Sigmoid colon (tissue), 4 donors: ENCODE results near the gene CFAP20DC.

Source experiments
- EP300 ChIP-seq, 4 donors: sonication (generic); formaldehyde crosslinking; IDR thresholded peaks; one replicate each; pipeline ENCODE4 v1.6.1; 2017; ENCODE audit warnings: antibody characterized with exemption in 4 of 4
- POLR2A ChIP-seq, 2 donors: fragments of 450-650 bp; IDR thresholded peaks; one replicate each; pipeline ENCODE4 v1.6.1; 2016; ENCODE audit warnings: antibody characterized with exemption in 2 of 2, mild to moderate bottlenecking in 2 of 2, moderate library complexity in 2 of 2
- POLR2AphosphoS5 ChIP-seq, 4 donors: sonication (generic); formaldehyde crosslinking; IDR thresholded peaks; one replicate each; pipeline ENCODE4 v1.6.1; 2017; ENCODE audit warnings: antibody characterized with exemption in 4 of 4
- TF ChIP-seq, protein P1 (sequence below), 4 experiments: fragments of 450-650 bp in 3 of 4; fragments of 200-600 bp in 1 of 4; IDR thresholded peaks; one replicate each; pipeline ENCODE4 v1.5.1; 2016 to 2019; ENCODE audit warnings: antibody characterized with exemption in 4 of 4, mild to moderate bottlenecking in 3 of 4, moderate library complexity in 2 of 4

DNA sequence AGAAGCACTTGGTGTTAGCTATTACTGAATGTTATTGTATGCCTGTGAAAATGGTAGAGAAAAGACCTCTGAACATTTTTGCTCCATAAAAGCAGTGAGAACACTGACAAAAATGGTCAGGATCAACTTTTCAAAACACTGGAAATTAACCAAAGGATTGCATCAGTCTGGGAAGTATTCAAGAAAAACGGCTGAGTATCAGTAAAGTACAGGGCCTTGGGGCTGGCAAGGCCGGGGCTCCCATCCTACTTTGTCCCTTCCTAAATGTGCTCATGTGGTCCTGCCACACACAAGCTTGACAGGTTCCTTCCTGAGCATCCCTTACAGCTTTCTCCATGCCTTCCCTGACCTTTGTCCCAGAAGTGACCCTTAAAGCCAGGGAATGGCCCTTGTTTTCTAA lies 84.0 kb downstream of the CFAP20DC start:
- TF ChIP-seq, protein P1, sequence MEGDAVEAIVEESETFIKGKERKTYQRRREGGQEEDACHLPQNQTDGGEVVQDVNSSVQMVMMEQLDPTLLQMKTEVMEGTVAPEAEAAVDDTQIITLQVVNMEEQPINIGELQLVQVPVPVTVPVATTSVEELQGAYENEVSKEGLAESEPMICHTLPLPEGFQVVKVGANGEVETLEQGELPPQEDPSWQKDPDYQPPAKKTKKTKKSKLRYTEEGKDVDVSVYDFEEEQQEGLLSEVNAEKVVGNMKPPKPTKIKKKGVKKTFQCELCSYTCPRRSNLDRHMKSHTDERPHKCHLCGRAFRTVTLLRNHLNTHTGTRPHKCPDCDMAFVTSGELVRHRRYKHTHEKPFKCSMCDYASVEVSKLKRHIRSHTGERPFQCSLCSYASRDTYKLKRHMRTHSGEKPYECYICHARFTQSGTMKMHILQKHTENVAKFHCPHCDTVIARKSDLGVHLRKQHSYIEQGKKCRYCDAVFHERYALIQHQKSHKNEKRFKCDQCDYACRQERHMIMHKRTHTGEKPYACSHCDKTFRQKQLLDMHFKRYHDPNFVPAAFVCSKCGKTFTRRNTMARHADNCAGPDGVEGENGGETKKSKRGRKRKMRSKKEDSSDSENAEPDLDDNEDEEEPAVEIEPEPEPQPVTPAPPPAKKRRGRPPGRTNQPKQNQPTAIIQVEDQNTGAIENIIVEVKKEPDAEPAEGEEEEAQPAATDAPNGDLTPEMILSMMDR (IDR thresholded peaks at IDR 0.05): no peak
- TF ChIP-seq POLR2A (IDR thresholded peaks at IDR 0.05) (no peak), POLR2AphosphoS5 (IDR thresholded peaks at IDR 0.05) (no peak), EP300 (IDR thresholded peaks at IDR 0.05) (no peak)
